ENCODE measurements around the gene TRUB2.

The TRUB2 gene

GRCh38 chr9:128304971-128305288 lies 17.3 kb downstream of the TRUB2 start:
- no peak overlapping the region for H3K4me3 ChIP-seq (ENCODE audit: low read depth, low read length)
- TF ChIP-seq CTCF (IDR thresholded peaks at IDR 0.05; ENCODE audit: control insufficient read depth, extremely low read depth, insufficient read depth) = no peak
- DNase-seq (ENCODE audit: low read depth) = no peak

GRCh38 chr9:128304136-128304970 lies 17.9 kb downstream of the TRUB2 start:
- DNase-seq (ENCODE audit: low read depth) = no peak
- no peak for TF ChIP-seq CTCF (IDR thresholded peaks at IDR 0.05; ENCODE audit: control insufficient read depth, extremely low read depth, insufficient read depth)
- H3K4me3 ChIP-seq (ENCODE audit: low read depth, low read length) = no peak overlapping the region

GRCh38 chr9:128298535-128299482 lies 23.4 kb downstream of the TRUB2 start:
- H3K4me3 ChIP-seq (ENCODE audit: low read depth, low read length) = no peak overlapping the region
- no peak for DNase-seq (ENCODE audit: low read depth)
- TF ChIP-seq CTCF (IDR thresholded peaks at IDR 0.05; ENCODE audit: control insufficient read depth, extremely low read depth, insufficient read depth) = no peak

- TF ChIP-seq CTCF (IDR thresholded peaks at IDR 0.05; ENCODE audit: control insufficient read depth, extremely low read depth, insufficient read depth) = no peak
- H3K4me3 ChIP-seq (ENCODE audit: low read depth, low read length) = no peak overlapping the region
- DNase-seq (ENCODE audit: low read depth) = no peak
Observed at GRCh38 chr9:128297221-128297773, 24.9 kb downstream of the TRUB2 start.

GRCh38 chr9:128296340-128297220 lies 25.7 kb downstream of the TRUB2 start:
- no peak for DNase-seq (ENCODE audit: low read depth)
- no peak overlapping the region for H3K4me3 ChIP-seq (ENCODE audit: low read depth, low read length)
- no peak for TF ChIP-seq CTCF (IDR thresholded peaks at IDR 0.05; ENCODE audit: control insufficient read depth, extremely low read depth, insufficient read depth)

GRCh38 chr9:128294142-128294541 lies 28.1 kb downstream of the TRUB2 start:
- DNase-seq (ENCODE audit: low read depth) = no peak
- TF ChIP-seq CTCF (IDR thresholded peaks at IDR 0.05; ENCODE audit: control insufficient read depth, extremely low read depth, insufficient read depth) = no peak
- H3K4me3 ChIP-seq (ENCODE audit: low read depth, low read length) = no peak overlapping the region

All from LNCaP clone FGC (cell line).